Measurements from ENCODE around the gene MFSD12.
"Not testable (repeated sequence)": the region's sequence is repeated elsewhere in the genome, so short reads cannot be mapped to it uniquely, and the experiment has no call there.

MFSD12 gene

GRCh38 chr19:3533033-3533432 is 24.4 kb downstream of the MFSD12 start:
- no peaks in the 10 kb centered on the region for H3K9me3 ChIP-seq (replicated peaks; ENCODE audit: low read length)
- H3K36me3 ChIP-seq (ENCODE audit: insufficient read depth, low read length), result peaks cover 47% of the 10 kb centered on the region
- H3K4me2 ChIP-seq (ENCODE audit: low read length), result no peak overlapping the region
- no peaks in the 10 kb centered on the region for H3K27me3 ChIP-seq (ENCODE audit: control insufficient read depth, insufficient read depth, low read length)
- H3K4me3 ChIP-seq (ENCODE audit: low read length), result no peak overlapping the region
- no peak overlapping the region for H3K9ac ChIP-seq (ENCODE audit: low read depth, low read length)
- peaks cover 5% of the 10 kb centered on the region for H3K4me1 ChIP-seq (ENCODE audit: control insufficient read depth, insufficient read depth, low read length)

- Histone ChIP-seq H3K9ac (ENCODE audit: low read depth, low read length) (no peak overlapping the region), H3K36me3 (ENCODE audit: insufficient read depth, low read length) (peaks cover 52% of the 10 kb centered on the region), H3K4me3 (ENCODE audit: low read length) (no peak overlapping the region), H3K4me2 (ENCODE audit: low read length) (no peak overlapping the region), H3K4me1 (ENCODE audit: control insufficient read depth, insufficient read depth, low read length) (peaks cover 5% of the 10 kb centered on the region), H3K9me3 (replicated peaks; ENCODE audit: low read length) (no peaks in the 10 kb centered on the region), H3K27me3 (ENCODE audit: control insufficient read depth, insufficient read depth, low read length) (no peaks in the 10 kb centered on the region)
These were observed 25.1 kb downstream of the MFSD12 start for GRCh38 chr19:3532154-3532786.

- Histone ChIP-seq H3K4me2 (ENCODE audit: low read length) (no peak overlapping the region), H3K27me3 (ENCODE audit: control insufficient read depth, insufficient read depth, low read length) (no peaks in the 10 kb centered on the region), H3K4me1 (ENCODE audit: control insufficient read depth, insufficient read depth, low read length) (peaks cover 5% of the 10 kb centered on the region), H3K9me3 (replicated peaks; ENCODE audit: low read length) (no peaks in the 10 kb centered on the region), H3K36me3 (ENCODE audit: insufficient read depth, low read length) (peaks cover 58% of the 10 kb centered on the region), H3K9ac (ENCODE audit: low read depth, low read length) (no peak overlapping the region), H3K4me3 (ENCODE audit: low read length) (no peak overlapping the region)
These were observed 25.7 kb downstream of the MFSD12 start for GRCh38 chr19:3531716-3532115.

- H3K4me1 ChIP-seq (ENCODE audit: control insufficient read depth, insufficient read depth, low read length), result no peaks in the 10 kb centered on the region
- H3K4me3 ChIP-seq (ENCODE audit: low read length), result no peak overlapping the region
- no peak overlapping the region for H3K4me2 ChIP-seq (ENCODE audit: low read length)
- no peak overlapping the region for H3K9ac ChIP-seq (ENCODE audit: low read depth, low read length)
- no peaks in the 10 kb centered on the region for H3K27me3 ChIP-seq (ENCODE audit: control insufficient read depth, insufficient read depth, low read length)
- no peaks in the 10 kb centered on the region for H3K9me3 ChIP-seq (replicated peaks; ENCODE audit: low read length)
- peaks cover 59% of the 10 kb centered on the region for H3K36me3 ChIP-seq (ENCODE audit: insufficient read depth, low read length)
These were observed 27.0 kb downstream of the MFSD12 start for GRCh38 chr19:3530389-3530788.

GRCh38 chr19:3529299-3529698 is 28.1 kb downstream of the MFSD12 start:
- peaks cover 56% of the 10 kb centered on the region for H3K36me3 ChIP-seq (ENCODE audit: insufficient read depth, low read length)
- not testable (repeated sequence) for H3K9me3 ChIP-seq (replicated peaks; ENCODE audit: low read length); H3K9ac ChIP-seq (ENCODE audit: low read depth, low read length); H3K4me1 ChIP-seq (ENCODE audit: control insufficient read depth, insufficient read depth, low read length); H3K27me3 ChIP-seq (ENCODE audit: control insufficient read depth, insufficient read depth, low read length); H3K4me2 ChIP-seq (ENCODE audit: low read length); H3K4me3 ChIP-seq (ENCODE audit: low read length)

- Histone ChIP-seq H3K9ac (ENCODE audit: low read depth, low read length) (no peak overlapping the region), H3K36me3 (ENCODE audit: insufficient read depth, low read length) (peaks cover 58% of the 10 kb centered on the region), H3K27me3 (ENCODE audit: control insufficient read depth, insufficient read depth, low read length) (no peaks in the 10 kb centered on the region), H3K9me3 (replicated peaks; ENCODE audit: low read length) (no peaks in the 10 kb centered on the region), H3K4me3 (ENCODE audit: low read length) (no peak overlapping the region), H3K4me1 (ENCODE audit: control insufficient read depth, insufficient read depth, low read length) (no peaks in the 10 kb centered on the region), H3K4me2 (ENCODE audit: low read length) (no peak overlapping the region)
These were observed 28.7 kb downstream of the MFSD12 start for GRCh38 chr19:3528539-3529211.

- no peaks in the 10 kb centered on the region for H3K4me1 ChIP-seq (ENCODE audit: control insufficient read depth, insufficient read depth, low read length)
- no peaks in the 10 kb centered on the region for H3K27me3 ChIP-seq (ENCODE audit: control insufficient read depth, insufficient read depth, low read length)
- H3K9me3 ChIP-seq (replicated peaks; ENCODE audit: low read length), result no peaks in the 10 kb centered on the region
- H3K4me2 ChIP-seq (ENCODE audit: low read length), result no peak overlapping the region
- no peak overlapping the region for H3K9ac ChIP-seq (ENCODE audit: low read depth, low read length)
- no peak overlapping the region for H3K4me3 ChIP-seq (ENCODE audit: low read length)
- H3K36me3 ChIP-seq (ENCODE audit: insufficient read depth, low read length), result peaks cover 58% of the 10 kb centered on the region
These were observed 29.3 kb downstream of the MFSD12 start for GRCh38 chr19:3528080-3528479.

- H3K4me1 ChIP-seq (ENCODE audit: control insufficient read depth, insufficient read depth, low read length), result no peaks in the 10 kb centered on the region
- H3K4me2 ChIP-seq (ENCODE audit: low read length), result no peak overlapping the region
- H3K9me3 ChIP-seq (replicated peaks; ENCODE audit: low read length), result no peaks in the 10 kb centered on the region
- H3K27me3 ChIP-seq (ENCODE audit: control insufficient read depth, insufficient read depth, low read length), result no peaks in the 10 kb centered on the region
- H3K4me3 ChIP-seq (ENCODE audit: low read length), result no peak overlapping the region
- H3K9ac ChIP-seq (ENCODE audit: low read depth, low read length), result no peak overlapping the region
- peaks cover 54% of the 10 kb centered on the region for H3K36me3 ChIP-seq (ENCODE audit: insufficient read depth, low read length)
These were observed 30.0 kb downstream of the MFSD12 start for GRCh38 chr19:3527238-3527910.

- H3K36me3 ChIP-seq (ENCODE audit: insufficient read depth, low read length), result peaks cover 53% of the 10 kb centered on the region
- no peak overlapping the region for H3K9ac ChIP-seq (ENCODE audit: low read depth, low read length)
- H3K4me3 ChIP-seq (ENCODE audit: low read length), result no peak overlapping the region
These were observed 30.7 kb downstream of the MFSD12 start for GRCh38 chr19:3526507-3527237.

GRCh38 chr19:3524904-3525451 is 32.4 kb downstream of the MFSD12 start:
- Histone ChIP-seq H3K36me3 (ENCODE audit: insufficient read depth, low read length) (peaks cover 47% of the 10 kb centered on the region), H3K27me3 (ENCODE audit: control insufficient read depth, insufficient read depth, low read length) (no peaks in the 10 kb centered on the region), H3K4me2 (ENCODE audit: low read length) (no peak overlapping the region), H3K4me1 (ENCODE audit: control insufficient read depth, insufficient read depth, low read length) (no peaks in the 10 kb centered on the region), H3K9me3 (replicated peaks; ENCODE audit: low read length) (no peaks in the 10 kb centered on the region), H3K9ac (ENCODE audit: low read depth, low read length) (no peak overlapping the region), H3K4me3 (ENCODE audit: low read length) (no peak overlapping the region)

More at GRCh38 chr19:3526507-3527237, 30.7 kb downstream of the MFSD12 start:
- Histone ChIP-seq H3K4me2 (ENCODE audit: low read length) (no peak overlapping the region), H3K27me3 (ENCODE audit: control insufficient read depth, insufficient read depth, low read length) (no peaks in the 10 kb centered on the region), H3K4me1 (ENCODE audit: control insufficient read depth, insufficient read depth, low read length) (no peaks in the 10 kb centered on the region), H3K9me3 (replicated peaks; ENCODE audit: low read length) (no peaks in the 10 kb centered on the region)

Data from skeletal muscle satellite cell (primary cell).